ENCODE data around the gene PMVK.
"Not testable (repeated sequence)": the region's sequence is repeated elsewhere in the genome, so short reads cannot be mapped to it uniquely, and the experiment has no call there.

PMVK gene

DNA sequence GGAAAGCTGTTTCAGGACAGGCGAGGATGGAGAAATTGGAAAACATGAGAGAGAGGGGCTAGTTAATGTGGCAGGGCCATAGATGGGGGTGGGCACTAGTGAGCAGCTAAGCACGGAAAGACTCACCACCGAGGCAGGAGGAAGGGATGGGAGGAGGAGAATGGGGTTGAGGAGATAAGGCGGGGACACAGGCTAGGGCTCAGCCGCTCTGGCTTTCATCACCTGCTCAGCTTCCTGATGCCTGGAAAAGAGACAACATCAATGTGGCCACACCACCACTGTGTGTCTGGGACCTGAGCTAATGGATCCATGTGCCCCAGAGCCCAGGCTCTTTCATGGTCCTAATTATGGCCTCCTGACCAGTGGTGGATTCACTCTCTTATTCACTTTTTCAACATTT is 27.6 kb downstream of the PMVK start:
- H3K27ac Mint-ChIP-seq = no peak overlapping the region
- ATAC-seq (replicated peaks) = no peak
- no peak for DNase-seq
- no peak overlapping the region for H3K4me3 Mint-ChIP-seq
- no peaks in the 10 kb centered on the region for H3K4me1 Mint-ChIP-seq (ENCODE audit: low read depth in 2 of 2)
- no peaks in the 10 kb centered on the region for H3K27me3 Mint-ChIP-seq
- H3K36me3 Mint-ChIP-seq (ENCODE audit: insufficient read depth) = no peaks in the 10 kb centered on the region
- no peaks in the 10 kb centered on the region for H3K9me3 Mint-ChIP-seq

DNA sequence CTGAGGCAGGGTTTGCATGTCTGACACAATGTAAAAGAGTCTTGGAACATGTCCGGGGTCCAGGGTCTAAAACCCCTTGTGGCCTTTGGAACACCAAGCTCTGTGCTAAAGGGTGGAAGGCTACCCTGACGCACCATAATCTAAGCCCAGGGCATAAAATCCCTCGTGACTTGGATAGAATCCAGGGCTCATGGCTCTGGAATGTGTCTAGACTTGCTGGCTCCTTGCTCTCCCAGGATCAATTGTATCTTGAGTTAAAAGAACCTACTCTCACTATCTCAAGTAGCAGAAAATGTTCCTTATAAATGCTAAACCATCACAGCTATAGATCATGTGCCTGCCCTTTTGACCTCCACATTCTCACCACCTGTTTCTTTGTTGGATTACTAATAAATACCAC is 28.4 kb downstream of the PMVK start:
- not testable (repeated sequence) for H3K36me3 Mint-ChIP-seq (ENCODE audit: insufficient read depth); H3K27me3 Mint-ChIP-seq; DNase-seq; H3K9me3 Mint-ChIP-seq; H3K27ac Mint-ChIP-seq; ATAC-seq (replicated peaks); H3K4me1 Mint-ChIP-seq (ENCODE audit: low read depth in 2 of 2); H3K4me3 Mint-ChIP-seq

DNA sequence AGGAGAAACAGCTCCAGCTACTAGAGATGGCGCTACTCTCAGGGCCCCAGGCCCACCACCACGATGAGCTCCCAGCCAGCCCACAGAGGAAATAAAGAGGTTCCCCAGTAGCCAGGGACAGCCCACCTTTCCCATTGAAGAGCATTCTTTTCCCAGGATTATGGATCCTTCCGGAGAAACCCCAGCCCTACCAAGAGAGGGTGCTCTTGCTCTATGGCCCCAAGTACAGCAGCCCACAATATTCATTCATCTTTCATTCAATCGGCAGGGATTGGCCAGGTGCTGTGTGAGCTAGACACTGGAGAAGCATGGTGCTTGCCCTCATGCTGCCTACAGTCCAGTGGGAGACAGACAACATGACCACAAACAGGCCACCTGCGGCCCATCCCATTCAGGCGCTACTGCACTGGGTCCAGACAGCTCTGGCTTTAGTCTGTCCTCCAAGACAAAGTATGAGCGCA is 29.9 kb downstream of the PMVK start:
- DNase-seq (no peak), ATAC-seq (replicated peaks) (no peak)
- Mint-ChIP-seq H3K9me3 (no peaks in the 10 kb centered on the region), H3K27me3 (no peaks in the 10 kb centered on the region), H3K27ac (no peak overlapping the region), H3K36me3 (ENCODE audit: insufficient read depth) (no peaks in the 10 kb centered on the region), H3K4me3 (no peak overlapping the region), H3K4me1 (ENCODE audit: low read depth in 2 of 2) (peaks cover 0 to 2% of the 10 kb centered on the region in 2 donors)

DNA sequence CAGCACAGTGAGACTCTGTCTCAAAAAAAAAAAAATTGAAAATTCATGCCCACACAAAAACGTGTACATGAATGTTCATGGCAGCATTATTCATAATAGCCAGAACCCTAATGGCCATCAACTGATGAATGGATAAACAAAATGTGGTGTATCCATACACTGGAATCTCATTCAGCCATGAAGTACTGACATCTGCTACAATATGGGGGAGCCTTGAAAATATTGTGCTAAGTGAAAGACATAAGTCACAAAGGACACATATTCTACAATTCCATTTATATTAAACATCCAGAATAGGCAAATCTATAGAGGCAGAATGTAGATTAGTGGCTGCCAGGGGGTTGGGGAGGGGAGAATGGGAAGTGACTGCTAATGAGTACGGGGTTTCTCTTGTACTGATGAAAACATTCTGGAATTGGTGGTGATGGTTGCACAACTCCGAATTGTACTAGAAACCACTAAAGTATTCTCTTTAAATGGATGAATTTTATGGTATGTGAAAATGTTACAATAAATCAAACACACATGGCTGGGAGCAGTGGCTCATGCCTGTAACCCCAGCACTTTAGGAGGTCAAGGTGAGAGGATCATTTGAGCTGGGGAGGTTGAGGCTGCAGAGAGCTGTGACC is 33.5 kb downstream of the PMVK start:
- Mint-ChIP-seq H3K36me3 (ENCODE audit: insufficient read depth) (no peaks in the 10 kb centered on the region), H3K4me1 (ENCODE audit: low read depth in 2 of 2) (peaks cover 0 to 2% of the 10 kb centered on the region in 2 donors), H3K4me3 (no peak overlapping the region), H3K27me3 (peaks cover 6 to 11% of the 10 kb centered on the region in 2 donors), H3K27ac (no peak overlapping the region), H3K9me3 (no peaks in the 10 kb centered on the region)
- no peak for ATAC-seq (replicated peaks)
- DNase-seq = no peak

DNA sequence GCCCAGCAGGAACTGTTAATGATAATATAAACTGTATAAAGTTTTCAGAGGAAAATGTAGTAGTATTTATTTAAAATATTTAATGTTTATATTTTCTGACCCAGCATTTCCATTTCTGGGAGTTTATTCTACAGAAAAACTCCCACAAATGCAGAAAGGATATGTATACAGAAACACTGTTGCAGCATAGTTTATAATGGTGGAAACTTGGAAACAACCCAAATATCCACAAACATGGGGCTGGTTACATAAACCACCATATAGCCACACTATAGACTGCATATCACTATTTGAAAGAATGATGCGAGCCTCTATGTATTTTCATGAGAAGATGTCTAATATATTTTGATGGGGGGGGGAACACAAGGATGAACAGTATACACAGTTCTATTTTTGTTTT is 34.9 kb downstream of the PMVK start:
- Mint-ChIP-seq H3K4me3 (no peak overlapping the region), H3K27me3 (peaks cover 12 to 14% of the 10 kb centered on the region in 2 donors), H3K4me1 (ENCODE audit: low read depth in 2 of 2) (peaks cover 0 to 2% of the 10 kb centered on the region in 2 donors), H3K27ac (no peak overlapping the region), H3K36me3 (ENCODE audit: insufficient read depth) (no peaks in the 10 kb centered on the region), H3K9me3 (no peaks in the 10 kb centered on the region)
- no peak for DNase-seq
- no peak for ATAC-seq (replicated peaks)

DNA sequence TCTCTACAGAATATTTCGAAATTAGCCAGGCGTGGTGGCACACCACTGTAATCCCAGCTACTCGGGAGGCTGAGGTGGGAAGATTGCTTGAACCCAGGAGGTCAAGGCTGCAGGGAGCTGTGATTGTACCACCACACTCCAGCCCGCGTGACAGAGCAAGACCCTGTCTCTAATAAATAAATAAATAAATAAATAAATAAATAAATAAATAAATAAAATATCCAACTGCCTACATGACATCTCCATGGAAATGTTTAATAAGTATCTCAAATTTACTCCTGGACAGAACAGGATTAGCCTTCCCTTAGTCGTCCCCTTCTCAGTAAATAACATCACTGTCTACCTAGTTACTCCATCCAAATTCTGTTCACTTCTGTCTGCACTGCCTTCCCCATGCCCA is 37.5 kb downstream of the PMVK start:
- no peak overlapping the region for H3K4me3 Mint-ChIP-seq
- peaks cover 0 to 2% of the 10 kb centered on the region in 2 donors for H3K4me1 Mint-ChIP-seq (ENCODE audit: low read depth in 2 of 2)
- DNase-seq (no peak), ATAC-seq (replicated peaks) (no peak)
- no peak overlapping the region for H3K27ac Mint-ChIP-seq
- H3K27me3 Mint-ChIP-seq = peaks cover 12 to 14% of the 10 kb centered on the region in 2 donors
- no peaks in the 10 kb centered on the region for H3K9me3 Mint-ChIP-seq
- no peaks in the 10 kb centered on the region for H3K36me3 Mint-ChIP-seq (ENCODE audit: insufficient read depth)

DNA sequence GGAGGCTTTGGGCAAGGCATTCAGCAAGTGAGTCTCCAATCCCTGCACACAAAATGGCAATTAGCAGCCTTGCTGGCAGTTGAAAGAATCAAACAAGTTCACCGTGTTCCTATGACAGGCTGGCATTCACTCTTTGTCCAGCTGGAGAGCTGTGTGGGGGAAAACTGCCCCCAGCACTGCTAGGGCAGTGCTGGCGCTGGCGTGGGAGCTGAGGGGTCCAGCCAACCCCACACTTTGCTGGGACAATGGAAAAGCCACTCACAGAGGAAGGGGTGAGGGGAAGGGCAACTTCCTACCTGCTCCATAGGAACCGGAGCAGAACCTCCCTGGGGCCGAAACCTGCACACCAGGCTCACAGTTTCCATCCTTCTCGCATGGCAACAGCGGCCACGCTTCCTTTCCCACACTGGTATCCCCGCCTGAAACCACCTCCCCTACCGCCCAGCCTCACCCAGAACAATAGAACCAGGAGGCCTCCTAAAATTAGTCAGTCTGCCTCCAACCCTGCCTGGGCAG is 39.7 kb downstream of the PMVK start:
- no peaks in the 10 kb centered on the region for H3K36me3 Mint-ChIP-seq (ENCODE audit: insufficient read depth)
- ATAC-seq (replicated peaks) (no peak), DNase-seq (no peak)
- no peak overlapping the region for H3K27ac Mint-ChIP-seq
- no peaks in the 10 kb centered on the region for H3K4me1 Mint-ChIP-seq (ENCODE audit: low read depth in 2 of 2)
- H3K9me3 Mint-ChIP-seq = no peaks in the 10 kb centered on the region
- H3K4me3 Mint-ChIP-seq = no peak overlapping the region
- peaks cover 12 to 14% of the 10 kb centered on the region in 2 donors for H3K27me3 Mint-ChIP-seq

DNA sequence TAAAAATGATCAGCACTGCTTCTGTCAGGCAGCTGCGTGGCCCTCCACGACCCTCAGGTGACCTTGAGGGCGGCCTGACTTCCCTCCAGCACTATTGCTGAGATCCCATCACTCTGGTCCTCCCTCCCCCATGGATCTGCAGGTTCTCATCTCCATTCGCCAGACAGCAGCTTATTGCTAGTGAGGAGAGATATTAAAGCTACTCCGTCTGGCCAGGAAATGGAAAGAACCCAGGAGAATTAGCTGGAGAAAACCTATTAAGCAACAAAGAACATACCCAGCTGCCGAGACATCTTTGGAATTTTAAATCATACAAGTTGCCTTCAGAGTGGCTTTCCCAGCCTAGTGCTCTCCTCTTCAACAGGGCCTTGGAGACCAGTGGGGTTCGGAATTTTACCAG is 40.7 kb downstream of the PMVK start:
- DNase-seq = no peak
- Mint-ChIP-seq H3K27me3 (peaks cover 12 to 14% of the 10 kb centered on the region in 2 donors), H3K9me3 (no peaks in the 10 kb centered on the region), H3K36me3 (ENCODE audit: insufficient read depth) (no peaks in the 10 kb centered on the region), H3K4me1 (ENCODE audit: low read depth in 2 of 2) (no peaks in the 10 kb centered on the region), H3K4me3 (no peak overlapping the region), H3K27ac (no peak overlapping the region)
- no peak for ATAC-seq (replicated peaks)

DNA sequence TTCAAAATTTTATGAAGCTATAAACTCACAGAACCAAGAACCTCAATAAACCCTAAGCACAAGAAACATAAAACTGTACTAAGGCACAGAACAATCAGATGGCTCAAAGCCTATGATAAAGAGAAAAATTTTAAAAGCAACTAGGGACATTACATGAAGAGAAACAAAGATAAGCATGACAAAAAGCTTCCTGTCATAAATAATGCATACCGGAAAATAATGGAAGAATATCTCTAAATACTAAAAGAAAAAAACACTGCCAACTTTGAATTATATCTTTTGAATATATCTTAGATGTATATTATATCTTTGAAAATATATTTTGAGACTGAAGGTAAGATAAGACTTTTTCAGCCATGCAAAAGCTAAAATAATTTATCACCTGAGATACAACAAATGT is 45.1 kb downstream of the PMVK start:
- no peak for DNase-seq
- H3K4me1 Mint-ChIP-seq (ENCODE audit: low read depth in 2 of 2) = no peaks in the 10 kb centered on the region
- H3K36me3 Mint-ChIP-seq (ENCODE audit: insufficient read depth) = no peaks in the 10 kb centered on the region
- no peaks in the 10 kb centered on the region for H3K9me3 Mint-ChIP-seq
- H3K27me3 Mint-ChIP-seq = peaks cover 0 to 7% of the 10 kb centered on the region in 2 donors
- no peak overlapping the region for H3K4me3 Mint-ChIP-seq
- ATAC-seq (replicated peaks) = no peak
- no peak overlapping the region for H3K27ac Mint-ChIP-seq

DNA sequence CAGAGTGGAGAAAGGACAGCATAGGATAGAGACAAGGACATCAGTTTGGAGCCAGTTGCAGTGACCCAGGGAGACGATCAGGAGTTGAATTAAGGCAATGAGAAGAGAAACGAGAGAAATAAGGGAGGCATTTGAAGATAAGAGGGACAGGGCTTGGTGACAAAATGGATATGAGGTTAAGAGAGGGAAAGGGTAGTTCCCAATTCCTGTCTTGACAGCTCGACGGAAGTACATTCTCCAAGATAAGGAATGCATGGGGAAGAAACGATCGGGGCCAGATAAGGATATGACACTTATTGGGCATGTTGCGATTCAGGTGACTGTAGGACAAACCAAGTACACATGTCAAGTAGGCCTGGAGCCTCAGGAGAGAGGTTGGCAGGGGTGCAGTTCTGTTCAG is 47.8 kb downstream of the PMVK start:
- Mint-ChIP-seq H3K4me3 (no peak overlapping the region), H3K4me1 (ENCODE audit: low read depth in 2 of 2) (no peaks in the 10 kb centered on the region), H3K36me3 (ENCODE audit: insufficient read depth) (no peaks in the 10 kb centered on the region), H3K9me3 (no peaks in the 10 kb centered on the region), H3K27ac (no peak overlapping the region), H3K27me3 (peaks cover 0 to 7% of the 10 kb centered on the region in 2 donors)
- ATAC-seq (replicated peaks) = no peak
- DNase-seq = no peak

DNA sequence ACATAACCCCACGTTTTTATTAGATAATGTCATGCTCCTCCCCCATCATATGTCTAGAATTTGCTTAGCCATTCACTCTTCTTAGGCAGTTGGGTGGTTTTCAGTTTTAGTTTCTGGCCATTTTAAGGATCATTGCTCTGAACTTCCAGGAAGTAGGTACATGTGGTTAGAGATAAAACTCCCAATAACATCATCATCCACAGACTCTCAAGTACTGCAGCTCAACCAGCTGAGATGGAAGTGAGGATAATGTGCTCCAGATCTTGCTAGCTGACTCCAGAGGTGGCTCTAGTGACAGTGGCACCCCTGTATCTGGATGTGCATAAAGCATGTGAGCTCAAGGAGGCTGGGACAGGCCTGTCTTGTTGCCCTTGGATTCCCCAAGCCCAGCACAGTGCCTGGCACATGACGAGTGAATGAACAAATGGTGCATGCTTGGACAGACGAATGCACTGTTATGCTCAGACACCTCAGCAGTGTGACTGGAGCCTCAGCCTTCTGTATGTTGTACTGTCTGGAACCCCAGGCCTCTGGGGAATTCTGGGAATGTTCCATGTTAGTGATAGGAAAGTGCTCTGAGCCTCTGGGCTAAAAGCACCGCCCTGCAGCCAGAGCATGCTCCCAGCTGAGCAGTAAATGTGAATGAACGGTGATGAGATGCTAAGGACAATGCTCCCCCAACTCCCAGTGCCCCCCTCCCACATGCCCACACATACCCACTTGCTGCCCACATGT is 50.1 kb downstream of the PMVK start:
- no peaks in the 10 kb centered on the region for H3K9me3 Mint-ChIP-seq
- DNase-seq (no peak), ATAC-seq (replicated peaks) (no peak)
- H3K4me1 Mint-ChIP-seq (ENCODE audit: low read depth in 2 of 2) = no peaks in the 10 kb centered on the region
- H3K27ac Mint-ChIP-seq = no peak overlapping the region
- H3K4me3 Mint-ChIP-seq = no peak overlapping the region
- H3K27me3 Mint-ChIP-seq = peaks cover 0 to 7% of the 10 kb centered on the region in 2 donors
- no peaks in the 10 kb centered on the region for H3K36me3 Mint-ChIP-seq (ENCODE audit: insufficient read depth)

DNA sequence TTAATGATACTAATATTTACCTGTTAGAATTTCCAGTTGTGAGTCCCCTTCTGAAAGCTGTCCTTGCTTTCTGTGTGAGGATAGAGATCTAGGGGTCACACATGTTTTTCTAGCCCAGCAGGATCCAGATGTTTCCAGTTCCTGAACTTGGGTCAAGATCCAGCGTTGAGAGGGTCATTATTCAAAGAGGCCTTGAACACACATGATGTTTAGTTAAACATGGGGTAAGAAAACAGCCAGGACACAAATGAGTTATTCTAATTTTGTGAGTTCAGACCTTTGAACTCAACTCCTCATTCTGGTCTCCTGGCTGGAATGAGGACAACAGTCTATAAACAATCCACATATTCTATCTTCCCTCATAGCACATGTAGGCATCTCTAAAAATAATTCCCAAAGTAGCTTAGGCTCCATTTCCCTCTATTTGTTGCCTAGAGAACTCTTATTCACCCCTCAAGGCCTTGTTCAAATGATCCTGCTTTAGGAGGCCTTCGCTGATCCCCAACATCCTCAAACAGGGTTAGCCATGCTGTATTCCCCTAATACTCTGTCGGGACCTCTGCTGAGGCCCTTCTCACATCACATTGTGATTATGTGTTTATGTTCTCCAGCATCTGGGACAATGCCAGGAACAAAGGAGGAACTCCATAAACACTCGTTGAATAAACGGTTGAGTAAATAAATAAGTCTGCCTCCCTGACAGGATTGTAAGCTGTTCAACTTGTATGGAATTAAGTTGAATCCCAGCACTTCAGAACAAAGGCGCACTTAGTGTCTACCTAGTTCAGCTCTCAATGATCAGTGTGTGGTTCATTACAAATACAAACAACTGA is 51.4 kb downstream of the PMVK start:
- no peaks in the 10 kb centered on the region for H3K36me3 Mint-ChIP-seq (ENCODE audit: insufficient read depth)
- no peaks in the 10 kb centered on the region for H3K4me1 Mint-ChIP-seq (ENCODE audit: low read depth in 2 of 2)
- ATAC-seq (replicated peaks) = no peak
- no peak overlapping the region for H3K27ac Mint-ChIP-seq
- DNase-seq = no peak
- H3K4me3 Mint-ChIP-seq = no peak overlapping the region
- no peaks in the 10 kb centered on the region for H3K9me3 Mint-ChIP-seq
- peaks cover 0 to 7% of the 10 kb centered on the region in 2 donors for H3K27me3 Mint-ChIP-seq

DNA sequence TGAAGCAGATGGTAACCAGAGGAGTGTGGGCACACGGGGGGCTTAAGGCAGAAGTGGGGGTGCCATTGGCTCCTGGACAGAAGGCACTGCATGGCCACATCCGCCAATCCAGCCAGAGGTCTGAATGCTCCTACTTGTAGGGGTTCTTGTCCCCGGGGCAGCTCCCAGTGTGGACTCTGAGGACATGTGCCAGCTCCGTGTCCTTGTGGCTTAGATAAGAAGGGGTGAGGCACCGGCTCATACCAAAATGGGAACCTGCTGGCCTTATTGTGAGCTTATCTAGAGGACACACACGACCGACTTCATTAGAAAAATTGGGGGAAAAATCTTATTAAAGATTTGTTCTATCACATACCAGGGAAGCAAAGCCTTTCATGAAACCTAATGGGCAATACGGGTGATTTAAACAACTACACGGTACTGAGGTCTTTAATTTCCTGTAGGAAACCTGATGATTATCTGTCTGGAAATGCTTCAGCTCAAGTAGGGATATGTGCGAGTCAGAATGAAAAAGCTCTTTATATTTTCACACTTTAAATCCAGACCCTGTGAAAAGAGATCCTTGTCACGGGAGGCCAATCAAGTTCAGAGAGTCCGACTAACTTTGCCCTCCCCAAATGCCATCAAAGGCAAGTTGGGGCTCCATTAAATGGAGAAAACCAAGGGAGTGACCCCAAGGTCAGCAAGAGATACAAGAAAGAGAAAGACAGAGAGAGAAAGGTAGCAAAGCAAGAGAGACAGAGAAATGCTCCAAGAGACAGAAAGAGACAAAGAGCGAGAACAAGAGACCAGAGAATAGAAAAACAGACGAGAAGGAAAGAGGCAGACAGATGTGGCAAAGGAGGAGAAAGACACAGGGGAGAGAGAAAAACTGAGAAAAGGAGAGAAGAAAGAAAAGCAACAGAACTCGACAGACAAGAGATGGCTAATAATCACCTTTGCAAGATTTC is 52.3 kb downstream of the PMVK start:
- H3K4me1 Mint-ChIP-seq (ENCODE audit: low read depth in 2 of 2) = no peaks in the 10 kb centered on the region
- H3K27ac Mint-ChIP-seq = no peak overlapping the region
- no peak overlapping the region for H3K4me3 Mint-ChIP-seq
- no peak for ATAC-seq (replicated peaks)
- H3K36me3 Mint-ChIP-seq (ENCODE audit: insufficient read depth) = no peaks in the 10 kb centered on the region
- DNase-seq = no peak
- peaks cover 0 to 7% of the 10 kb centered on the region in 2 donors for H3K27me3 Mint-ChIP-seq
- no peaks in the 10 kb centered on the region for H3K9me3 Mint-ChIP-seq
